ENCODE data around the gene PITHD1. TPM values are rescaled to one million over a fixed set of nuclear protein-coding genes. Genes with fewer than 3 reads are reported as not detected.
"Not testable (repeated sequence)": the region's sequence is repeated elsewhere in the genome, so short reads cannot be mapped to it uniquely, and the experiment has no call there.

Gene PITHD1
- total and polyA plus RNA-seq, 9 donors = 39.9 to 55.0 (median 43.0) TPM

DNA sequence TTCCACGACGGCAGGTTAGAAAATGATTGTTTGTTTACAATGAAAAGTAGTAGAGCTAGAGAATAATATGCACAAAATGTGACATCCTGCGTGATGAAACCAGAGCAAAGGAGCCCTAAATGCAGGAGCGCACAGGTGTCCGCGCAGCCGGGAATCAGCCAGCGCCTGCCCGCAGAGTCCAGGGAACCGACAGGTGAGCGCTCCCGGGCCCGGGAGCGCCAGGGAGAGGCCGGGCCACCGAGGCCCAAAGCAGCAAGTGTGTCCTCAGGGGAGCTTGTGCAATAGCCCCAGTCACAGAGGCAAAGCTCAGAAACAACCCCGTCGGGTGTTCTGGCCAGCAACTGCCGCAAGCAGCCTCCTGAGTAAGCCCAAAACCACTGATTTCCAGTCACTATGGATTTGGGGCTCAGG, 23.1 kb downstream of the PITHD1 start:
- Histone ChIP-seq H3K36me3 (no peaks in the 10 kb centered on the region), H3K4me3 (peak overlapping the region; percentile 78), H3K4me1 (ENCODE audit: insufficient read depth) (peaks cover 11% of the 10 kb centered on the region), H3K27ac (peak overlapping the region; percentile 77 to 80), H3K9me3 (no peaks in the 10 kb centered on the region), H3K27me3 (no peaks in the 10 kb centered on the region)
- 25 to 26% (median 26%) methylated on average over 19 of the region's 19 CpGs for WGBS, 3 donors
- TF ChIP-seq CTCF (IDR thresholded peaks at IDR 0.05) (no peak), POLR2A (IDR thresholded peaks at IDR 0.05) (no peak), EP300 (IDR thresholded peaks at IDR 0.05) (no peak)
- no peak for DNase-seq
- intact Hi-C loops (cut with DNase I) = no loop called here

- H3K27me3 ChIP-seq = no peaks in the 10 kb centered on the region
- peaks cover 9% of the 10 kb centered on the region for H3K4me1 ChIP-seq (ENCODE audit: insufficient read depth)
- H3K9me3 ChIP-seq = no peaks in the 10 kb centered on the region
- no peak overlapping the region for H3K27ac ChIP-seq
- whole genome bisulfite sequencing, 3 donors = 57 to 61% (median 59%) methylated on average over 10 of the region's 10 CpGs
- peak in 1 of 5 donors; percentile 46 for DNase-seq
- intact Hi-C loops (cut with DNase I) = no loop called here
- H3K4me3 ChIP-seq = no peak overlapping the region
- no peaks in the 10 kb centered on the region for H3K36me3 ChIP-seq
- TF ChIP-seq CTCF (IDR thresholded peaks at IDR 0.05) (no peak), EP300 (IDR thresholded peaks at IDR 0.05) (no peak), POLR2A (IDR thresholded peaks at IDR 0.05) (no peak)
These were observed 23.7 kb downstream of the PITHD1 start for GRCh38 chr1:23801876-23802275.

- intact Hi-C loops (cut with DNase I); H3K36me3 ChIP-seq; DNase-seq; H3K4me3 ChIP-seq; H3K4me1 ChIP-seq (ENCODE audit: insufficient read depth); H3K27ac ChIP-seq; H3K27me3 ChIP-seq; H3K9me3 ChIP-seq: not testable (repeated sequence)
- WGBS, 3 donors = 75 to 86% (median 83%) methylated on average over 7 of the region's 7 CpGs
These were observed 24.7 kb downstream of the PITHD1 start for GRCh38 chr1:23802809-23803342.

GRCh38 chr1:23803674-23804073, 25.5 kb downstream of the PITHD1 start:
- intact Hi-C loops (cut with DNase I) = no loop called here
- Histone ChIP-seq H3K36me3 (no peaks in the 10 kb centered on the region), H3K27me3 (no peaks in the 10 kb centered on the region), H3K27ac (no peak overlapping the region), H3K4me3 (no peak overlapping the region), H3K9me3 (no peaks in the 10 kb centered on the region), H3K4me1 (ENCODE audit: insufficient read depth) (peaks cover 7% of the 10 kb centered on the region)
- TF ChIP-seq CTCF (IDR thresholded peaks at IDR 0.05) = no peak
- WGBS, 3 donors = 87 to 88% (median 88%) methylated on average over 5 of the region's 5 CpGs
- no peak for DNase-seq

DNA sequence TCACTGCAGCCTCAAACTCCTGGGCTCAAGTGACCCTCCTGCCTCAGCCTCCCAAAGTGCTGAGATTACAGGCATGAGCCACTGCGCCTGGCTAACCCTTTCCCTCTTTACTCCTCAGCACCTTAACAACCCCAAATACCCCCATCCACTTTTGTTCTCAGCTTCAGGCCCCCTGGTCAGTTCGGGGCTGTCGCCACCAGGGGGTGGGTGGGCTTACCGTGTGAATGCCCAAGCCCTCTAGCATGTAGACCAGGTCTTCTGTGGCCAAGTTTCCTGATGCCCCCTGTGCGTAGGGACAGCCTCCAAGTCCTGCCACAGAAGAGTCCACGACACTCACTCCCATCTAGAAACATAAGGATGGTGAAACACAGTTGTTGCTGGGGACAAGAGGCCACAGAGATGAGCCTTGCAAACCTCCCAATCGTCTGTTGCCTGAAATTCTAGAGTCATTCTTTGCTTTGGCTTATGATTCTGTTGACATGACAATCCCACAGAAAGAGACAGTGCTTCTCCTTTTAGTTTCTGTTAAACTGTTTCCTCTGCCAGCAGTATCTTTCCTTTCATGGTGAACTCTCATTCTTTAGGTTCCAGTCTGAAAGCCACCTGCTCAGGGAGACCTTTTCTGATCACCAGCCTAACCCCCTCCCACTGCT, 26.1 kb downstream of the PITHD1 start:
- Histone ChIP-seq H3K4me1 (ENCODE audit: insufficient read depth) (peaks cover 6% of the 10 kb centered on the region), H3K4me3 (no peak overlapping the region), H3K27ac (no peak overlapping the region), H3K9me3 (no peaks in the 10 kb centered on the region), H3K27me3 (no peaks in the 10 kb centered on the region), H3K36me3 (no peaks in the 10 kb centered on the region)
- no peak for DNase-seq
- 73 to 82% (median 76%) methylated on average over 7 of the region's 7 CpGs for WGBS, 3 donors
- intact Hi-C loops (cut with DNase I) = no loop called here
- TF ChIP-seq POLR2A (IDR thresholded peaks at IDR 0.05) = no peak
- TF ChIP-seq CTCF (IDR thresholded peaks at IDR 0.05) = no peak
- no peak for TF ChIP-seq EP300 (IDR thresholded peaks at IDR 0.05)
